Measurements from ENCODE around the gene BUD13. TPM values are rescaled to one million over a fixed set of nuclear protein-coding genes. Genes with fewer than 3 reads are reported as not detected.

BUD13 gene
- total and polyA plus RNA-seq, 2 of the 13 experiments (the other 11 are each of a cell fraction or from before 2014, with no cell fraction given) = 13.3 to 25.9 TPM

DNA sequence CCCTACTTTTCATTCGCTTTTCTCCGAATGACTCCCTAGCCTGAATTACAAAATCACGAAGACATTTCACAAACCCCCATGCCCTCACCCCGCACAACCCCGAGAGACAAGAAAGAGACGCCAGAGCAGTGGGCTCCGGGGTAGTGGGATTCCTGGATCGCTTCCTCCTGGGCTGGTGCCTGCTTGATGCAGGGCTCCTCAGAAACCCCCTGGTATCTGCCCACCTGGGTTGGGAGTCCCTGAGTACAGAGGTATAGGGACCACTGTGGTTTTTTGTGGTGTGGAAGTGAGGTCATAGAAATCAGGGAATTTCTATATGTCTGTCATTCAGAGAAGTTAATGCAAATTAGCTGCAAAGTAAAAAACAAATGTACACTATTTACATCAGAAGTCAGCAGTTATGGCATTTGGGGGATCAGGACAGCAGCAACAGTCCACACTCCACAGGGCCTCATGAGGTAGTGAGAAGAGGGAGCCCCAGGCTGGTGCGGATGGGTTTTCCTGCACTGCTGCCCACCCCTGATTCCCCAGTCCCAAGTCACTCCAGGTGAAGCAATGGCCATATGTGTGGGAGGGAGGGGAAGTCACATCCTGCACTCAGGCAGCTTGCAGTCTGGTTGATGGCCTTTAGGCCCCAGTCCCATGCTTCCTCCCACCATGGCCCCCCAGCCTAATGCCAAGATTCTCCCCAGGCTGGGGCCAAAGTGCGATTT, 39.6 kb downstream of the BUD13 start:
- H4K20me1 ChIP-seq (ENCODE audit: insufficient read depth, low read length) = no peaks in the 10 kb centered on the region
- H3K27me3 ChIP-seq (ENCODE audit: control insufficient read depth in 1 of 2, insufficient read depth in 2 of 2, low read length in 2 of 2) = peaks cover 2 to 37% of the 10 kb centered on the region in 2 experiments; a peak in 3 of 5 replicates
- in situ Hi-C loops (cut with HindIII; ENCODE audit: extremely low pct_ligation_motif_present, low pct_unique_long_range_greater_than_20kb) = no loop called here
- no peak for ATAC-seq
- ChIA-PET CTCF (ENCODE audit: low intra/inter-chr PET ratio, low total read pairs) (no interaction called here), POLR2A (no interaction called here)
- no peaks in the 10 kb centered on the region for H3K79me2 ChIP-seq (ENCODE audit: insufficient read depth, low read length)
- H3K9ac ChIP-seq (ENCODE audit: insufficient read depth, low read depth, low read length) = no peak overlapping the region
- TF ChIP-seq ZNF350 (CRISPR knock-in tag; IDR thresholded peaks at IDR 0.05; ENCODE audit: borderline replicate concordance, low read depth) = 0 out of 2 replicates have a peak, but pooled peaks have one; percentile 19
- TF ChIP-seq, protein P1, sequence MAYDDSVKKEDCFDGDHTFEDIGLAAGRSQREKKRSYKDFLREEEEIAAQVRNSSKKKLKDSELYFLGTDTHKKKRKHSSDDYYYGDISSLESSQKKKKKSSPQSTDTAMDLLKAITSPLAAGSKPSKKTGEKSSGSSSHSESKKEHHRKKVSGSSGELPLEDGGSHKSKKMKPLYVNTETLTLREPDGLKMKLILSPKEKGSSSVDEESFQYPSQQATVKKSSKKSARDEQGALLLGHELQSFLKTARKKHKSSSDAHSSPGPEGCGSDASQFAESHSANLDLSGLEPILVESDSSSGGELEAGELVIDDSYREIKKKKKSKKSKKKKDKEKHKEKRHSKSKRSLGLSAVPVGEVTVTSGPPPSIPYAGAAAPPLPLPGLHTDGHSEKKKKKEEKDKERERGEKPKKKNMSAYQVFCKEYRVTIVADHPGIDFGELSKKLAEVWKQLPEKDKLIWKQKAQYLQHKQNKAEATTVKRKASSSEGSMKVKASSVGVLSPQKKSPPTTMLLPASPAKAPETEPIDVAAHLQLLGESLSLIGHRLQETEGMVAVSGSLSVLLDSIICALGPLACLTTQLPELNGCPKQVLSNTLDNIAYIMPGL (CRISPR knock-in tag; IDR thresholded peaks at IDR 0.05; ENCODE audit: borderline replicate concordance in 1 of 2, low read depth in 1 of 2) = no peak
- intact Hi-C loops (cut with micrococcal nuclease; ENCODE audit: unreplicated experiment) = no loop called here
- H3K4me2 ChIP-seq (ENCODE audit: low read depth, low read length) = no peak overlapping the region; the same call in 1 of the 2 replicates
- H3K36me3 ChIP-seq (replicated peaks in 1 of 2; ENCODE audit: control insufficient read depth in 1 of 2, insufficient read depth in 2 of 2, low read length in 2 of 2) = no peaks in the 10 kb centered on the region
- H3K4me3 ChIP-seq (replicated peaks in 1 of 3; ENCODE audit: insufficient read depth in 1 of 3, low read depth in 2 of 3, low read length in 3 of 3) = no peak overlapping the region
- H3K4me1 ChIP-seq (ENCODE audit: insufficient read depth, low read length) = peaks cover 26% of the 10 kb centered on the region
- no peaks in the 10 kb centered on the region for H3K9me3 ChIP-seq (ENCODE audit: low read length)
- FAIRE-seq = no peak
- H2AFZ ChIP-seq (ENCODE audit: low read length) = no peak overlapping the region
- DNase-seq (ENCODE audit: low spot score) = no peak
- BruUV-seq (replicated peaks) = no TSS peak
- WGBS (ENCODE audit: low lambda C conversion rate) = 51% methylated on average over 9 of the region's 10 CpGs
- no peak overlapping the region for H3K27ac ChIP-seq (ENCODE audit: extremely low read length, insufficient read depth, low read length)

DNA sequence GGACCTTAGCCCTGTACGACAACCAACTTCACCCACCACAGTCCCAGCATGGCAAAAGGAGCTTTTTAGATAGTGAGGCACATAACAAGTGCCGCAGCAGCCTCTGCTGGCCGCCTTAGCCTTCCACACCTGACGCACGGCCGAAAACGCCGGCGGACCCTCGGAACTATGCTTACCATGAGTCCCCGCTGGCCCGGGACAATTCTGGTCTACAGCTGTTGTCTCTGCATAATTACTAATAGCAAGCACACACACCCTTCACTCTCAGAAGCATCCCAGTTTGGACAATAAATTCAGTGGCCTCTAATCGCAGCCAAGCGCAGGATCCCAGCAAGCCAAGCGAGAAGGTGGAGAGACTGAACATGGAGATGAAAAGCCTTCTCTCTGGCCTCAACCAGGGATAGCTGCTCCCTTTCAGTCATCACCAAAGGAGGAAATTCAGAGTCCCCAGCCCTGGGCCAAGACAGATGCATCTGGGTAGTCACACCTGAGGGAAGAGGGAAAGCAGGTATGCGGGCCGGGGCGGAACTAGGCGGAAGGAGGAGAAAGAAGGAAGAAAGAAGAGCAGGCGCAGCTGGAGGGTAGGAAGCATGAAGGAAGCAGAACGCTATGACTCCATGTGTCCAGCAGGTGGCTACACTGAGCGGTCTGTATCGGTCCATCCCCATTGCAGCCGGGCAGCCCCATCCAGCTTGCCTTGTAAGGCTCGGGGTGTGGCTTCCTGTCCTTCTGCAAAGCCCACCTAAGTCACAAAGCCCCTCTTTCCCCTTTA, 40.3 kb downstream of the BUD13 start:
- Histone ChIP-seq H3K4me2 (ENCODE audit: low read depth, low read length) (peak overlapping the region; percentile 41; the same call in 1 of the 2 replicates), H3K79me2 (ENCODE audit: insufficient read depth, low read length) (no peaks in the 10 kb centered on the region), H3K36me3 (replicated peaks in 1 of 2; ENCODE audit: control insufficient read depth in 1 of 2, insufficient read depth in 2 of 2, low read length in 2 of 2) (no peaks in the 10 kb centered on the region), H3K4me1 (ENCODE audit: insufficient read depth, low read length) (peaks cover 26% of the 10 kb centered on the region), H3K9ac (ENCODE audit: insufficient read depth, low read depth, low read length) (no peak overlapping the region), H3K27ac (ENCODE audit: extremely low read length, insufficient read depth, low read length) (no peak overlapping the region), H3K4me3 (replicated peaks in 1 of 3; ENCODE audit: insufficient read depth in 1 of 3, low read depth in 2 of 3, low read length in 3 of 3) (no peak overlapping the region; a peak in 1 of 6 replicates), H3K9me3 (ENCODE audit: low read length) (no peaks in the 10 kb centered on the region), H3K27me3 (ENCODE audit: control insufficient read depth in 1 of 2, insufficient read depth in 2 of 2, low read length in 2 of 2) (peaks cover 2 to 39% of the 10 kb centered on the region in 2 experiments; a peak in 3 of 5 replicates), H2AFZ (ENCODE audit: low read length) (no peak overlapping the region), H4K20me1 (ENCODE audit: insufficient read depth, low read length) (no peaks in the 10 kb centered on the region)
- no TSS peak for BruUV-seq (replicated peaks)
- in situ Hi-C loops (cut with HindIII; ENCODE audit: extremely low pct_ligation_motif_present, low pct_unique_long_range_greater_than_20kb) (no loop called here), intact Hi-C loops (cut with micrococcal nuclease; ENCODE audit: unreplicated experiment) (no loop called here)
- ATAC-seq (peak; percentile 86), FAIRE-seq (peak; percentile 90), DNase-seq (ENCODE audit: low spot score) (peak; percentile 43)
- whole genome bisulfite sequencing (ENCODE audit: low lambda C conversion rate) = 24% methylated on average over 22 of the region's 25 CpGs
- ChIA-PET CTCF (ENCODE audit: low intra/inter-chr PET ratio, low total read pairs) (interaction anchor here (1.4 kb wide), 1 partner anchor 10 kb away, joined by 10 read pairs; no protein-coding TSS in a partner anchor), POLR2A (no interaction called here)
- TF ChIP-seq CREB1 (IDR thresholded peaks at IDR 0.05) (no peak), CREB1 (CRISPR knock-in tag; IDR thresholded peaks at IDR 0.05) (no peak), SP4 (CRISPR knock-in tag; IDR thresholded peaks at IDR 0.05) (0 out of 2 replicates have a peak, but pooled peaks have one; percentile 29), SRF (IDR thresholded peaks at IDR 0.05; ENCODE audit: low read depth, low read length) (0 out of 2 replicates have a peak, but pooled peaks have one; percentile 48), ZNF331 (CRISPR knock-in tag; IDR thresholded peaks at IDR 0.05) (no peak), RAD21 (CRISPR knock-in tag; IDR thresholded peaks at IDR 0.05) (peak; percentile 60), SAP130 (CRISPR knock-in tag; IDR thresholded peaks at IDR 0.05; ENCODE audit: low read depth) (peak; percentile 20; the same call in 1 of the 2 replicates)
- TF ChIP-seq, protein P2, sequence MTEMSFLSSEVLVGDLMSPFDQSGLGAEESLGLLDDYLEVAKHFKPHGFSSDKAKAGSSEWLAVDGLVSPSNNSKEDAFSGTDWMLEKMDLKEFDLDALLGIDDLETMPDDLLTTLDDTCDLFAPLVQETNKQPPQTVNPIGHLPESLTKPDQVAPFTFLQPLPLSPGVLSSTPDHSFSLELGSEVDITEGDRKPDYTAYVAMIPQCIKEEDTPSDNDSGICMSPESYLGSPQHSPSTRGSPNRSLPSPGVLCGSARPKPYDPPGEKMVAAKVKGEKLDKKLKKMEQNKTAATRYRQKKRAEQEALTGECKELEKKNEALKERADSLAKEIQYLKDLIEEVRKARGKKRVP (CRISPR knock-in tag; IDR thresholded peaks at IDR 0.05) = no peak
- TF ChIP-seq, protein P3, sequence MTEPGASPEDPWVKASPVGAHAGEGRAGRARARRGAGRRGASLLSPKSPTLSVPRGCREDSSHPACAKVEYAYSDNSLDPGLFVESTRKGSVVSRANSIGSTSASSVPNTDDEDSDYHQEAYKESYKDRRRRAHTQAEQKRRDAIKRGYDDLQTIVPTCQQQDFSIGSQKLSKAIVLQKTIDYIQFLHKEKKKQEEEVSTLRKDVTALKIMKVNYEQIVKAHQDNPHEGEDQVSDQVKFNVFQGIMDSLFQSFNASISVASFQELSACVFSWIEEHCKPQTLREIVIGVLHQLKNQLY (CRISPR knock-in tag; IDR thresholded peaks at IDR 0.05) = no peak

Data from HepG2 (cell line).